Putamen (tissue), 1 donor: ENCODE data around the gene NFIA.
A peak's percentile ranks its signal among the peaks of the same experiment; 100 is the strongest.
"Not testable (repeated sequence)": the region's sequence is repeated elsewhere in the genome, so short reads cannot be mapped to it uniquely, and the experiment has no call there.

ENCODE experiments used
- DNase-seq: peaks from one replicate; pipeline ENCODE4 v3.0.0-alpha.2; 2016; ENCODE audit warnings: low spot score

NFIA gene

GRCh38 chr1:61271412-61271789 is 189.0 kb downstream of the NFIA start:
- DNase-seq: no peak

DNA sequence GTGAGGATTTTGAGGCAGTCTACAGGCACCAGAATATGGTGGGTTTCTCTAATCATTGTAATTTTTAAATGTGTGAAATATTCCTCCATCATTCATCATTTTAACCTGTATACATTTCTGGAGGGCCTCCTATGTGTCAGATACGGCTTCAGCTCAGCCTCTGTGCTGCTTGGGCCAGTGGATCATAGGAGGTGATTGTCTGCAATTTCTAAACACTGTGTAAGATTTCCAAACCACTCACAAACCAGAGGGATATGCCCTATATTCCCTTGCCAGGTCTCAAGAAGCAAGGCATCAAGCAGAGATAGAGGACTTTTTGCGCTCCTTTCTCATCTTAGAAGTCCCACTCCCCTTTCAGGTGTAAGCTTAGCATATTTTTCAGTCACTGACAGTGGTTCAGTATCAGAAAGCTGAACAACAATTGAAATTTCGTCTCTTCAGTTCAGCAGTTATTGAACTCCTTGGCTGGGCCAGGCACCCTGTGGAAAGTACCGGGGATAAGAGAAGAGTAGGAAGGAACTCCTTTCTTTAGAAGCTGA is 190.9 kb downstream of the NFIA start:
- no peak for DNase-seq

- no peak for DNase-seq
Measured at GRCh38 chr1:61273861-61274260, 191.5 kb downstream of the NFIA start.

- no peak for DNase-seq
Measured at GRCh38 chr1:61274939-61275338, 192.6 kb downstream of the NFIA start.

DNA sequence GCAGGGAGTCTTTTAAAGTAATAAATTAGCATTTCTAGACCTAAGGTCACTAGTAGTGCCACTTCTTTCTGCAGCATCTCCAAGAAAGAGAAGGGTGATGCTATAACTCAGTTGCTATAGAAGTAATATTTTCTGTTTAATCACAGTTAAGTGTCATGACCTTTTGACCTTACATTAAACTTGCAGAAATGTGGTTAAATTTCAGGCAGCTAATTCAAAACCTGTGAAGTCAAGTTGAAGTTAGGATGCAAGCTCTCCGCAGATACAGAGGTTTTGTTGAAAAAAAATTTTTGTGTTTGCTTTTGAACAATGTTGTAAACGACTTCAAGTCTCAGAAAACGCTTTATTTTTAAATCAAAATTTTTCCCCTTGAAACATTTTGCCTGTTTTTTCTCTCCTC is 193.9 kb downstream of the NFIA start:
- no peak for DNase-seq

DNA sequence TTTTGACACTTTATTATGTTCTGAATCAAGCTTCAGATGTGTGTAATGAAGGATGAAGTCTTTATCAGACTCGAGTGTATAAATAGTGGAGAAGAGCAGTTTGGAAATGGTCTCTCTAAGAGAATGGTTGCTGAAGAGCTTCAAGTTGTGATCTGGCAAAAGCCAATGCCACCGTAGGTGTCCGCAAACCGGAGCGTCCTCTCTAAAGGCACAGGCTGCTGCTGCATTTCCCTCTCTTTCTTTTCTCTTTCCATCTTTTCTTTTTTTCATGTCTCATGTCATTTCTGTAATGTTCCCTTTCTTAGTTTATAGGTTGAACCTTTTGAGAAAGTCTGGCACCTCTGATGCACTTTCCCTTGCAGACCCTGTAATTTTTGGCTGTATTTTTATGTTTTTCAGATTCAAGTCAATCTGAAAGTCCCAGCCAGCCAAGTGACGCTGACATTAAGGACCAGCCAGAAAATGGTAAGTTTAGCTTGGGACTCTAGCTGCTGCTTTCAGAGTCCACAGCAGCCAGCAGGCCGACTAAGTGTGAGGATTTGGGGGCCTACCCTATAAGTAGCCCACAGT is 194.8 kb downstream of the NFIA start:
- no peak for DNase-seq

- not testable (repeated sequence) for DNase-seq
Measured at GRCh38 chr1:61278503-61278902, 196.1 kb downstream of the NFIA start.

DNA sequence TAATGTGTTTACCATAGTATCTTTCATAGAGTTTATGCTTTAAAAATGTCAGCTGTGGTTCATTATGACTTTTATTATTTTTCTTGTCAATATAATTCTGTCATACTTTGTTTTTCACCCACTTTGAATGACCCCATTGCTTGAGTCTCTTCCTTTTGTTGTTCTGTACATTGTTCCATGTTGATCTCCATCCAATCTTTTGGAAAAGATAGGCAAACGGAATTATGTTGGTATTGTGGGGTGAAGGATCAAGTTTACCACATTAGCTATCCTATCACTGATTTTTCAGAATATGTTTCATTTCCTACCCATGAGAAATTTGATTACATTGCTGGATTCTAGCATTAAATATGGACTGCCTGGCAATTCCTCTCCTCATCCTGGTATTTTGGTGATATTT is 196.6 kb downstream of the NFIA start:
- no peak for DNase-seq

GRCh38 chr1:61279570-61279969 is 197.2 kb downstream of the NFIA start:
- no peak for DNase-seq

- DNase-seq: no peak
Measured at GRCh38 chr1:61280452-61280851, 198.1 kb downstream of the NFIA start.

DNA sequence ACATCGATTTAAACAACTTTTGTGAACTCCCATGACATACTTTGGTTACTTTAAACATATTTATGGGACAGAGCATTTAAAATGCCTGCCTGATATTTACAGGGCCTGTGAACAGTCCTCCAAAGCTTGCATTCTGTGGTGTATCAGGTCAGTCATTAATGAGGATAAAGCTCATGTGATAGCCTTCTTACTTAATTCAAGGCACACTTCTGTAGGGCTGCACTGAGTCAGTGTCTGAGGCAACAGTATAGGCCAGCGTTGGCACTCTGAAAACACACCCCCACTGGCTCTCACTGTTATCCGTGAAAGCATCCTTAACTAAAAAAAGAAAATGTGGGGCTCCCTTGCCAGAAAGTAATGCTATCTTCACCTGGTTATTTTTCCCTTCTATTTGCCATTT is 200.0 kb downstream of the NFIA start:
- no peak for DNase-seq

DNA sequence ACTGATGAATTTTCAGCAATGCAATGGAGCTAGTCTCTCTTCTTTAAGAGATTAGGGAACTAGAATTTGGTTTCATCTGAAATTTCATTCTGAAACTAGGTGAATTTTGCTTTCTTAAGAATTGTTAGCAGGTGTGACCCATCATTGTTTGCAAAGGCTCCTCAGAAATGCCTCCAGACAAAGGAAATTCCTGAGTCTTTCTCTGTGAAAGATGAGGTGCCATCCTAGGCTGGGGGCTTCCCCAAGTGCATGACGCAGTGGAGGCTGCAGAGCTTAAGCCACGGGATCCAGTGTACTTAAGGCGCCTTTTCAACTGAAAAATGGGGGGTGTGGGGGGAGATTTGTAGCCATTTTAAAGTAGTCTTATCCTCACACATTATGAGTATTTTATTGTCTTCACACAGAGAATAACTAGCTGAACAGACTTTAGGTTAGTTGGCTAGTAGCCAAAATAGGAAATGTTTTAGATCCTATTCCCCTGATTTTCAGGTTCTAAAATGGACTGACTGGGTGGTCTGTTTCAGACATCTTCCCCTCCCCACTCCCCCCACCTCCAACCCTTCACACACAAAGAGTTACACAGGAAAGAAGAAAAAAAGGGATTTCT is 202.0 kb downstream of the NFIA start:
- DNase-seq: no peak

GRCh38 chr1:61284936-61285335 is 202.6 kb downstream of the NFIA start:
- no peak for DNase-seq

DNA sequence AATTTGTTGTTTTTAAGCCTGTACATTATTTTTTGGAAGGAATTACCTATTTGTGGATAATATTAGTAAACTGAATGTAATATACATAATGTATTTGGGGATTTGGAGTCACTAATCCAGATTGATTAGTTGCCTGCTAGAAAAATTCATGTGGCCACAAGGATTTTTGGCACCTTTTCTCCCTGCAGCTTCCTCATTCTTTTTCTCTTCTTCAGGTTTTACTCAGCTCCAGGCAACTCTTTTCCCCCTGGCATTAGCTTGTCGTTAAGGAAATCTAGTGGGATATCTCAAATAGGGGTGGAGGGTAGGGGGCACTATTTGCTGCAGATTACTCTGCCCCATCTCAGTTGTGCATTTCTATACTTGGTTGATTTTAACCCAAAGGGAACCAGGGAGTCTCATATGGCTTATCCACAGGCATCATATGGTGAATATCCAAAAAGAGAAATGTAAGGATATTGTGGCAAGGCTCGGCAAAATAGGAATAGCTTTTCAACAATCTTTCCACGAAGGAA is 203.1 kb downstream of the NFIA start:
- no peak for DNase-seq

DNA sequence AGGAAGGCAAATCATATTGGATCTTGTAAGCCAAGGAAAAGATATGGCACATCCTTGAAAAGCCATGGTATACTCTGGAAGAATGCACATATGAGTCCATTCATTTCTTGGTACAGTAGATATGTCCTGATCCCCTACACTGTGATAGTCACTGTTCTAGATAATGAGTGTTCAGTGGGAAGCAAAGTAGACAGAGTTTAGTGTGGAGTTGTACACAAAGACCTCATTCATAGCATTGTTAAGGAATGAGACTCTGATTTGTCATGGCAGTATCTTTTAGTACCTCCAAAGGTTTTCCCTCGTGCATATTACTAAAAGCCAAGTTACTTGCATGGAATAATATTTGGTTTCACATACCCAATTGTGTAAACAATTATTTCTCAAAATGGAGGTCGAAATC is 204.7 kb downstream of the NFIA start:
- DNase-seq: peak; percentile 12

DNA sequence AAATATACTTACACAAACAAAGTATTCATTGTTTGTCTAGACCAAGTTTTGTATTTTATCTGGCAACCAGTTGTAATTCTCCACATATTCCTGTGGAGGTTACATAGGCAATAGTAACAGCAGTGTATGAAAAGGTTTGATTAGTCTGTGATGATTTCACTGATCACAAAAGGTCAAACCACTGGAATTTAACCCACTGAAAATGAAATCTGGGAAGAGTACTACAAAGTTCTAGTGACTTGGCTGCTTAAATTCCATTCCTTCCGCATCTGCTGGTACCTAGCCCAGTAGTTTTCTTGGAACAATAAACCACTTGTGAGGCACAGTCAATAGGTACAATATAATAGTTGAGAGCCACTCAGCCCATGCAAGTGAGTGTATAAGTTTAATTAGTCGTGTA is 205.4 kb downstream of the NFIA start:
- DNase-seq: no peak

- DNase-seq: no peak
Measured at GRCh38 chr1:61289232-61290098, 207.1 kb downstream of the NFIA start.

- DNase-seq: no peak
Measured at GRCh38 chr1:61290525-61290924, 208.2 kb downstream of the NFIA start.

DNA sequence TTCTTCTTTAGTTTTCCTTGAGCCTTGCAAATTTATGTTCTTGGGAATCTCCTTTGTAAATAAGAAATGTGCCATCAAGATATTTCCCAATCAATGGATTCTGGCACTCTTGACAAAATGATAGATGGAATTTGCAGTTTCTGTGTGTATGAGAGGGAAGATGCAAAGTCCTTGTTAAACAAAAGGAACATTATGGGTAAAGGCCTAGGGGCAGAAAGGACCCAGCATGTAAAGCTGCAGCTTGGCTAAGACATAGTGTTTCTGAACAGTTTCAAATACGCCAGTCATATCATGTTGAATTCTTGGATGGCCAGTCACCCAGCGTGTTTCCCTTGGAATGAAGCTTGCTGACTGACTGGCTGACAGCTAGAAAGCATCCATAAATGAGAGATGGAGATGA is 210.8 kb downstream of the NFIA start:
- DNase-seq: no peak

- DNase-seq: no peak
Measured at GRCh38 chr1:61293986-61294504, 211.7 kb downstream of the NFIA start.

DNA sequence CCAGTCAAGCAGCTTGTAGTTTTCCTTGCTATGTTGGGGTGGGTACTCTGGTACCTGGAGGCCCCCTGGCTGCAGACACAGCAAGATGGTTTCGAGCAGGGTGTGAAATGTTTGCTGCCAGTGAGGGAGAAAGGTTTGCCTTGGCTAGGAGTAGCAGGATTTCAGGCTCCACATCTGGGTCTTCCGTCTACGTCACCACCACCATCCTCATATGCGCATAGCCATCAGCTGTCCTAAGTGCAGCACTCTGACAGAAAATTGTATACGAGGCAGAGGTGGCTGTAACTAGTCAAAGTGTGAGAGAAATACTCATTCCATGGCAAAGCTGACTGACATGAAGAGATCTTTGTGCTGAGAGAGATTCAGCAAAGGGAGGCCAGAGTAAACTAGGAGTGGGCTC is 212.6 kb downstream of the NFIA start:
- DNase-seq: no peak

GRCh38 chr1:61295818-61296537 is 213.6 kb downstream of the NFIA start:
- no peak for DNase-seq
